ENCODE results near the gene KRT86.

DNA sequence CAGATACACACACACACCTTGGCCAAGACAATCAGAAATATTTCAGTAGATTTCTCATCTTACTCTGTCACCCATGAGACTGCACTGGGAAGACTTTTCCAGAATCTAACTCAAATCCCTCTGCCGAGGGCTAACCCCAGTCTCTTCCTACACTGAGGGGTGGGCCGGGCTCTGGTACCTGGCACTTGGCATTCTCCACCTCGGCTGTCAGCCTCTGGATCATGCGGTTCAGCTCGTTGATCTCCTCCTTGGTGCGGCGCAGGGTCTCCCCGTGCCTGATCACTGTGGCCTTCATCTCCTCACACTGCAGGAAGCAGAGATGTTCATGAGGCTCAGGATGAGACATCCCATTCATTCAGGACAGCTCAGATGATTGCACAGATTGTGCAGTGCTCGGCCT, 41.8 kb downstream of the KRT86 start:
- TF ChIP-seq CTCF (IDR thresholded peaks at IDR 0.05), result no peak
- no peak for TF ChIP-seq POLR2A (IDR thresholded peaks at IDR 0.05)

Measured in Peyer's patch (tissue), 4 donors.